GM12892 (cell line): ENCODE measurements around the gene PFKL.

Experiments used
- POLR2A ChIP-seq: IDR thresholded peaks from 2 replicates; pipeline ENCODE4 v1.6.1; 2011; ENCODE audit warnings: low read depth, low read length, control low read depth
- TAF1 ChIP-seq: IDR thresholded peaks from 2 replicates; pipeline ENCODE4 v1.6.1; 2011; ENCODE audit warnings: low read depth, mild to moderate bottlenecking, control low read depth, low read length, borderline replicate concordance

DNA sequence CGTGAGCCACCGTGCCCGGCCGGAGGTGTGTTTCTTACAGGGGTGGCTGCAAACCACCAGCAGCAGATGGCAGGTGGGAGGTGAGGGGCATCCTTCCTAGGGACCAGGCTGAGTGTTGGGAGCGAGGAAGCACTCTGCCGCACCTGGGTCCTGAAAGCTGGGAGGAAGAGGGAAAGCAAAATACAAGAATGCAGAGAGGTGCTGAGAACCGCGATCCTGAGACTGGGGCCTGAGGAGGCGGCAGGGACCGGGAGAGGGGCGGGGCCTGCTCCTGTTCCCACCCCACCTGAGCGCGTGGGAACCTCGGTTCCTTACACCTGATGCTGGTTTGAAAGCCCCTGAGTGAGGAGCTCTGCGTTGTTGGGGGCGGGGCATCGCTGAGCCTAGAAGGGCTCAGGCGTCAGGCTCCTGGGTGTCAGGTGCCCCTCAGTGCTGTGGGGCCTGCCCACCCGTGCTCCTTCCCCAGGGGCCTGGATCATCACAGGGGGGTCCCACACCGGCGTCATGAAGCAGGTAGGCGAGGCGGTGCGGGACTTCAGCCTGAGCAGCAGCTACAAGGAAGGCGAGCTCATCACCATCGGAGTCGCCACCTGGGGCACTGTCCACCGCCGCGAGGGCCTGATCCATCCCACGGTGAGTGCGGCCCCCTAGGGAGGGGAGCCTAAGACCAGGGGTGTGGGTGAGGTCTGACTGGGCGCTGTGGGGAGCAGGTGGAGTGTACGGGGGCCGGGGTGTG lies 69.0 kb downstream of the PFKL start:
- TF ChIP-seq TAF1 (no peak), POLR2A (no peak)
